ENCODE data around the gene ITGB8.

GRCh38 chr7:20314198-20314597 lies 16.5 kb upstream of the ITGB8 start:
- TF ChIP-seq YY1 (IDR thresholded peaks at IDR 0.05; ENCODE audit: insufficient read depth, insufficient read length), result no peak
- no peak for TF ChIP-seq ZNF274 (IDR thresholded peaks at IDR 0.05; ENCODE audit: low read depth, low read length)
- no peak for TF ChIP-seq SUZ12 (IDR thresholded peaks at IDR 0.05; ENCODE audit: extremely low read depth, insufficient read depth, insufficient read length)
